Epithelial cell of alveolus of lung (primary cell): ENCODE measurements around the gene INCENP. TPM values are rescaled to one million over a fixed set of nuclear protein-coding genes. Genes with fewer than 3 reads are reported as not detected.

Source experiments
- total RNA-seq: library from RNA; depleted of rRNA; stranded (reverse); fragments of >200 nt; gene quantifications from 2 replicates; pipeline ENCODE4 v1.2.1, GENCODE V29; 2015

The INCENP gene
- 23.9 and 39.3 TPM in 2 replicates for total RNA-seq

GRCh38 chr11:62123669-62124185 lies at the start of gene INCENP:
INCENP (plus strand) TSS chr11:62124011; CDS start chr11:62128162, 4,151 bp downstream.

GRCh38 chr11:62190011-62190410 lies 66.2 kb downstream of the INCENP start, which contains the start of gene SCGB1D1:
SCGB1D1 (plus strand) TSS chr11:62190216; CDS start chr11:62190285, 69 bp downstream.

Other genes starting within 250 kb of the INCENP start
- 24.4 and 71.2 TPM in 2 replicates for gene FADS3, start 232.5 kb upstream of the INCENP start, total RNA-seq
- 0.26 and 3.6 TPM in 2 replicates for gene RAB3IL1, start 206.4 kb upstream of the INCENP start, total RNA-seq
- 2.3 and 2.6 TPM in 2 replicates for gene BEST1, start 173.7 kb upstream of the INCENP start, total RNA-seq
- 964 and 1,172 TPM in 2 replicates for gene FTH1, start 156.4 kb upstream of the INCENP start, total RNA-seq
- not detected in 2 replicates for gene SCGB1D1, start 66.2 kb downstream of the INCENP start, total RNA-seq
- not detected in 2 replicates for gene SCGB2A1, start 84.7 kb downstream of the INCENP start, total RNA-seq
- gene SCGB1D2, start 118.2 kb downstream of the INCENP start, total RNA-seq = not detected in 2 replicates
- gene SCGB2A2, start 146.1 kb downstream of the INCENP start, total RNA-seq = not detected in 2 replicates
- gene SCGB1D4, start 175.1 kb downstream of the INCENP start, total RNA-seq = not detected in 2 replicates
- gene ASRGL1, start 213.4 kb downstream of the INCENP start, total RNA-seq = 1.8 TPM in 1 of 2 replicates, not detected in the other